ENCODE results near the gene BMP5.

The BMP5 gene

DNA sequence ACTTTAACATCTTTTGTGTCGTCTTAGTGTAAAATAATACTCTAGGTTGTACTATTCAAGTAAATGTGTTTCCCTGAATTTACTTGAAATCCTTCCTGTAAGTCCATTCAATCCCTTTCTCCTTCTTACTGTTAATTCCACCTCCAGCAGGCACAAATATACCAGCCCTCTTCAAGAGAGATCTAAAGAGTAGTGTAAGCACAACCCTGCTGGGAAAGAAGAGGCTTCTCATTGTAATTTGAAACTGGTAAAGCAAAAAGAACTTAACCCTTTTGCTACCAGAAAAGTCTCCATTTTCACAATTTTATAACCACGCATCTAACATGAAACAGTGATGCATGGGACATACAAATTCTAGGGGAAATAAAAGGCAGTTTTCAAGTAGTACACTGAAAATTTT lies at the start of gene BMP5:
Gene BMP5, minus strand, starts transcription at position 191 of the 400 bp plus-strand sequence. CDS start 725 bp downstream, outside the sequence.
- no peak for TF ChIP-seq CTCF (IDR thresholded peaks at IDR 0.05; ENCODE audit: low read depth, low read length)
- H3K4me3 ChIP-seq (ENCODE audit: low read depth, low read length) = no peak within 1 kb of the TSS

DNA sequence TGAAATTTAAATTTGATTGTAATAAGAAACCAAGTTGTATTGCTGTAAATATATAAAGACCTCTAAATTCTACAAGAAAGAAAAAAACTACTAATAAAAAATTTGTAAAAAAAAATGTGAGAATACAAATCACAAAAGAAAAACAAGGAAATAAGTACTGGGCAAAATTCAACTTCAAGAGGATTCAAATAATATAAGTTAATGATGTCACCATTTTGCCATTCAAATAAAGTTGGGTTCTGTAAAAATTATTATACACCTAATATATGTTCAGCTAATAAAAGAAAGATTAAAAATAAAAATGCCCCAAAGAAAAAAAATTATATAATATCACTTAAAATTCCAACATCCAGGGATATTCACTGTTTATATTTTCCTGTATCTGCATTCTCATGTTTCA lies 47.0 kb upstream of the BMP5 start:
- H3K4me3 ChIP-seq (ENCODE audit: low read depth, low read length) = no peak overlapping the region
- TF ChIP-seq CTCF (IDR thresholded peaks at IDR 0.05; ENCODE audit: low read depth, low read length) = no peak

DNA sequence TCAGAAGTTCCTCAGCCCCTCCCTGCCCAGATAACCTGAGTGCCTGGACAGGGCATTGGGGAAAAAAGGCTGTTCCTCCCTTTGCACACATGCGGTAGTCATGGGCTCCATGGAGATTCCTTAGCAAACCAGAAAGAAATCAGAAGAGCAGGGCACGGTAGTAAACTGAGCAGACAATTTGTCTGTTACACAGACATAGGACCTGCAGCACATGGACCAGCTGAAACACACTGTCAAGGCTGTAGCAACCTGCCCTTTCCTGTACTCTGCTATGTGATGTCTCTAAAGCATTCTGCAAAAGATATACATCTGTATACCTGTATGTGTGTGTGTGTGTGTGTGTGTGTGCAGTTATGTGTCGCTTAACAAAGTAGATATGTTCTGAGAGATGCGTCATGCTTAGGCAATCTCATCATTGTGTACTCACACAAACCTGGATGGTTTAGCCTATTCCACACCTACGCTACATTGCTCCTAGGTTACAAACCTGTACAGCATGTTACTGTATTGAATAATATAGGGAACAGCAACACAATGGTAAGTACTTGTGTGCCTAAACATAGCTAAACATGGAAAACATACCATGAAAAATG lies 44.4 kb upstream of the BMP5 start:
- H3K4me3 ChIP-seq (ENCODE audit: low read depth, low read length) = no peak overlapping the region
- TF ChIP-seq CTCF (IDR thresholded peaks at IDR 0.05; ENCODE audit: low read depth, low read length) = no peak

DNA sequence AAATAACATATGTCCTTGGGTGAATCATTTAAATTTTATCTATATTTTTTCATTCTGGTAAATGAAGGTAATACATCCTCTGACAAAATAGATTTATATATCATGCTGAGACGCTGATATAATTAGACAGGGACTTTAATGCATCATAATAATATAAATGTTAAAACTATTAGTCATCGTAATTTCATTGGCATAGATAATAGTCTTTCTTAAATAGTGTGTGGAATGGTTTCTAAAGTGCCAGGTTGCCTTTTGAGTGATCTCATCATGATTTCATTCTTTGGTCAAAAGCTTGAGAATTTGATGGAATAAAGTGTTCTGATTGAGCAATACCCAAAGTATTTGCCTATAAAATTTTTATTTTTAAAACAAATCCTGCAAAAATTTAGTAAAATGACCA lies 43.2 kb upstream of the BMP5 start:
- TF ChIP-seq CTCF (IDR thresholded peaks at IDR 0.05; ENCODE audit: low read depth, low read length) = no peak

DNA sequence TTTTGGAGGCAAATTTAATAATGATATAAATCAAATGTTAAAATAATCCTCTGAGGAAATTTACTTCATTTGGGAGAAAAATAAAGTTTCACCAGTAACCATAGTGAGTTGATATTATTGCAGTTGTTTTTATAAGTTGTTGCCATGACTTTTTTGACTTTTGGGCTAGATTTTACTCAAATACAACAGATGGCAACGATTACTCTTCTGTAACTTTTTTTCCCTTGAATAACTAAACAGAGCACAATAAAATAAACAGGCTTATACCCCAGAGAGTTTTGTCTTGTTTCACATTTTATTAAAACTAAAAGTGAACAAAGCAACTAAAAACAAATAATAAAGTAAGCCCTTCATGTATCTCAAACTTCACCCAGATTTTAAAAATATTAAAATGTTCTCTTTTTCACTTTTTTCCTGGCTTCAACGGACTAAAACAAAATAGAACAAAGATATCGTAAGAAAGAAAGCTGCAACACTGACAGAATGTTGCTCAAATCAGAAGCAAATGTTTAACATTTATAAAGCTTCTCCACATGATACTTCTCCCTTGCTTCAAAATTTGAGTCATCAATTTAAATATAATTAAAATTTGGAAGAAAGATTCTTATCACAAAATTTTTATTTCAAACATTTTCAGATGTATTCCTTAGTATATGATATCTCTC lies 42.5 kb upstream of the BMP5 start:
- TF ChIP-seq CTCF (IDR thresholded peaks at IDR 0.05; ENCODE audit: low read depth, low read length) = no peak
- H3K4me3 ChIP-seq (ENCODE audit: low read depth, low read length) = no peak overlapping the region

More for the DNA sequence above, 43.2 kb upstream of the BMP5 start:
- H3K4me3 ChIP-seq (ENCODE audit: low read depth, low read length) = no peak overlapping the region

DNA sequence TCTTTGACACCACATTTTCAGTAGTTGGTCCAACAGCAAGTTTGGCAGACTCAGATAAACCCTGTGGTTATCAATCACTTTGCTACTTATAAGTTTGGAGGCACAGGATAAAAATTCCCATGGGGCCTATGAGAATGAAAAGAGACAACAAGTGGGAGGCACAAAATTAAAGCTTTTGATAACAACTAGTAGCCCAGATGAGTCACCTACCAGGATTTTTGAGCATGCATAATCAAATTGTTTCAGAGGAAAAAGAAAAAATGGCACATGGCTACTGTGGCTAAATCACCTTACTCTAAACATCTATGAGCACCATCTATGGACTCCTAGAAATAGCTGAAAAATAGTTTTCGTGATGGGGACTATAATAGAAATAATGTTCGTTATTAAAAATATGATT lies 40.8 kb upstream of the BMP5 start:
- TF ChIP-seq CTCF (IDR thresholded peaks at IDR 0.05; ENCODE audit: low read depth, low read length) = no peak
- no peak overlapping the region for H3K4me3 ChIP-seq (ENCODE audit: low read depth, low read length)

Measured in WI38 (cell line).